Measurements from ENCODE around the gene HCST.

Gene HCST

DNA sequence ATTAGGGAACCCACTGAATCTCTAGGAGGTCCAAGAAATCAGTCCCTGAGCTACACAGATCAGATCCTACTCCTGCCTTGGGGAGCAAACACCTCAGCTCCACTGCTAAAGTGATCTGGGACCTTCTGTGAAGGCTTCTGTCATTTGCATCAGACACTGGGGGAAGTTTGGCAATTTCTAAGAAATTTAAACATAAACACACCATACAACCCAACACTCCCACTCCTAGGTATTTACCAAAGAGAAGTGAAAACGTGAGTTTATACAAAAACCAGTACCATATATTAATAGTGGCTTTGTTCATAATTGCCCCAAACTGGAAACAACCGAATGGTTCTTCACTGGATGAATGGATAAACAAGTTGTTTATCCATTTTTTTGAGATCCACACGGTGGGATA lies 13.1 kb downstream of the HCST start:
- DNase-seq = no peak
- Histone ChIP-seq H3K18ac (ENCODE audit: low read length) (no peak overlapping the region), H3K9me3 (ENCODE audit: insufficient read depth, low read depth, low read length) (no peaks in the 10 kb centered on the region), H3K9ac (ENCODE audit: low read length) (no peak overlapping the region), H4K91ac (ENCODE audit: low read depth, low read length) (no peak overlapping the region), H2AFZ (ENCODE audit: insufficient read depth, low read length, poor library complexity) (no peak overlapping the region), H3K4me3 (ENCODE audit: low read depth, low read length) (no peak overlapping the region), H3K14ac (ENCODE audit: low read length) (no peak overlapping the region), H2BK12ac (ENCODE audit: low read length) (no peak overlapping the region), H3K79me1 (ENCODE audit: low read length) (no peaks in the 10 kb centered on the region), H3K23ac (ENCODE audit: low read length) (no peak overlapping the region), H3K4ac (ENCODE audit: low read depth, low read length) (no peak overlapping the region), H2BK5ac (ENCODE audit: low read depth, low read length, poor library complexity) (no peak overlapping the region), H2BK120ac (ENCODE audit: insufficient read depth, low read length, poor library complexity) (no peak overlapping the region), H4K12ac (ENCODE audit: low read depth, low read length) (no peak overlapping the region), H3K4me1 (ENCODE audit: control insufficient read depth in 1 of 2, insufficient read depth in 2 of 2, low read length in 2 of 2) (no peaks in the 10 kb centered on the region), H4K8ac (ENCODE audit: low read depth, low read length) (no peak overlapping the region), H2AK5ac (ENCODE audit: low read length) (no peak overlapping the region), H3K27me3 (ENCODE audit: insufficient read depth, low read length) (no peaks in the 10 kb centered on the region), H3K27ac (ENCODE audit: low read depth, low read length) (no peak overlapping the region), H3K4me2 (ENCODE audit: low read length) (no peak overlapping the region), H3K36me3 (ENCODE audit: control insufficient read depth in 1 of 2, insufficient read depth in 2 of 2, low read length in 2 of 2) (no peaks in the 10 kb centered on the region), H3K79me2 (ENCODE audit: control insufficient read depth, insufficient read depth, low read length, poor library complexity) (no peaks in the 10 kb centered on the region)
- WGBS (ENCODE audit: extremely low coverage, insufficient coverage, insufficient read length) = no CpG with 5 or more reads among the region's 3 CpGs

DNA sequence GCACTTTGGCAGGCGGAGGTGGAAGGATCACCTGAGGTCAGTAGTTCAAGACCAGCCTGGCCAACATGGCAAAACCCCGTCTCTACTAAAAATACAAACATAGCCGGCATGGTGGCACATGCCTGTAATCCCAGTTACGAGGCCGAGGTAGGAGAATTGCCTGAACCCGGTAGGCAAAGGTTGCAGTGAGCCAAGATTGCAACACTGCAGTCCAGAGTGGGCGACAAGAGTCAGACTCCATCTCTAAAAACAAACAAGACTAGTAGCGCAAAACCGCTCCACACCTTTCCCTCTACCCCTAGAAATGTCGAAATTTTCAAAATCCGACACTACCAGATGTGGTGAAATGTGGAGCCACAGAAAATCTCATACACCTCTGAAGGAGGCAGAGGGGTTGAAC lies 17.0 kb downstream of the HCST start:
- H3K4ac ChIP-seq (ENCODE audit: low read depth, low read length) = no peak overlapping the region
- H3K4me3 ChIP-seq (ENCODE audit: low read depth, low read length) = no peak overlapping the region
- H3K23ac ChIP-seq (ENCODE audit: low read length) = no peak overlapping the region
- H3K27ac ChIP-seq (ENCODE audit: low read depth, low read length) = no peak overlapping the region
- no peak overlapping the region for H2BK120ac ChIP-seq (ENCODE audit: insufficient read depth, low read length, poor library complexity)
- H3K14ac ChIP-seq (ENCODE audit: low read length) = no peak overlapping the region
- H2AFZ ChIP-seq (ENCODE audit: insufficient read depth, low read length, poor library complexity) = no peak overlapping the region
- H3K79me2 ChIP-seq (ENCODE audit: control insufficient read depth, insufficient read depth, low read length, poor library complexity) = no peaks in the 10 kb centered on the region
- H4K91ac ChIP-seq (ENCODE audit: low read depth, low read length) = no peak overlapping the region
- no peak overlapping the region for H2AK5ac ChIP-seq (ENCODE audit: low read length)
- no peak overlapping the region for H4K8ac ChIP-seq (ENCODE audit: low read depth, low read length)
- H4K12ac ChIP-seq (ENCODE audit: low read depth, low read length) = no peak overlapping the region
- no CpG with 5 or more reads among the region's 11 CpGs for WGBS (ENCODE audit: extremely low coverage, insufficient coverage, insufficient read length)
- H3K4me1 ChIP-seq (ENCODE audit: control insufficient read depth in 1 of 2, insufficient read depth in 2 of 2, low read length in 2 of 2) = no peaks in the 10 kb centered on the region
- no peak overlapping the region for H3K18ac ChIP-seq (ENCODE audit: low read length)
- H3K27me3 ChIP-seq (ENCODE audit: insufficient read depth, low read length) = no peaks in the 10 kb centered on the region
- H3K79me1 ChIP-seq (ENCODE audit: low read length) = no peaks in the 10 kb centered on the region
- H2BK5ac ChIP-seq (ENCODE audit: low read depth, low read length, poor library complexity) = no peak overlapping the region
- no peak overlapping the region for H3K4me2 ChIP-seq (ENCODE audit: low read length)
- no peak for DNase-seq
- no peak overlapping the region for H2BK12ac ChIP-seq (ENCODE audit: low read length)
- no peak overlapping the region for H3K9ac ChIP-seq (ENCODE audit: low read length)
- H3K36me3 ChIP-seq (ENCODE audit: control insufficient read depth in 1 of 2, insufficient read depth in 2 of 2, low read length in 2 of 2) = no peaks in the 10 kb centered on the region
- no peaks in the 10 kb centered on the region for H3K9me3 ChIP-seq (ENCODE audit: insufficient read depth, low read depth, low read length)

DNA sequence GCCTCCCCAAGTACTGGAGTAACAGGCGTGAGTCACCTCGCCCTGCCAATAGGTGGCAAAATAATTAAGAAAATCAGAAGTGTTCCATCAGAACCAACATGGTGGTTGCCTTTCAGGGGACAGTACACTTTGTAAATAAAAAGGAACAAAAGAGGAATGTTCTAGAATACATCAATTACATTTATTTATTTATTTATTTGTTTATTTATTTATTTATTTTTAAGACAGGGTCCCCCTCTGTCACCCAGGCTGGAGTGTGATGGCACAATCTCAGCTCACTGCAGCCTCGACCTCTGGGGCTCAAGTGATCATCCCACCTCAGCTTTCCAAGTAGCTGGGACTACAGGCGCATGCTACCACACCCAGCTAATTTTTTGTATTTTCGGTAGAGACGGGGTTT lies 18.7 kb downstream of the HCST start:
- Histone ChIP-seq H3K27ac (ENCODE audit: low read depth, low read length) (no peak overlapping the region), H4K12ac (ENCODE audit: low read depth, low read length) (no peak overlapping the region), H3K4me1 (ENCODE audit: control insufficient read depth in 1 of 2, insufficient read depth in 2 of 2, low read length in 2 of 2) (no peaks in the 10 kb centered on the region), H3K9me3 (ENCODE audit: insufficient read depth, low read depth, low read length) (peaks cover 2% of the 10 kb centered on the region), H3K4me3 (ENCODE audit: low read depth, low read length) (no peak overlapping the region), H2BK120ac (ENCODE audit: insufficient read depth, low read length, poor library complexity) (no peak overlapping the region), H3K79me1 (ENCODE audit: low read length) (no peaks in the 10 kb centered on the region), H4K91ac (ENCODE audit: low read depth, low read length) (no peak overlapping the region), H3K79me2 (ENCODE audit: control insufficient read depth, insufficient read depth, low read length, poor library complexity) (no peaks in the 10 kb centered on the region), H3K4me2 (ENCODE audit: low read length) (no peak overlapping the region), H3K27me3 (ENCODE audit: insufficient read depth, low read length) (no peaks in the 10 kb centered on the region), H3K9ac (ENCODE audit: low read length) (no peak overlapping the region), H2BK12ac (ENCODE audit: low read length) (no peak overlapping the region), H2AFZ (ENCODE audit: insufficient read depth, low read length, poor library complexity) (no peak overlapping the region), H2AK5ac (ENCODE audit: low read length) (no peak overlapping the region), H3K4ac (ENCODE audit: low read depth, low read length) (no peak overlapping the region), H4K8ac (ENCODE audit: low read depth, low read length) (no peak overlapping the region), H2BK5ac (ENCODE audit: low read depth, low read length, poor library complexity) (no peak overlapping the region), H3K14ac (ENCODE audit: low read length) (no peak overlapping the region), H3K36me3 (ENCODE audit: control insufficient read depth in 1 of 2, insufficient read depth in 2 of 2, low read length in 2 of 2) (no peaks in the 10 kb centered on the region), H3K23ac (ENCODE audit: low read length) (no peak overlapping the region), H3K18ac (ENCODE audit: low read length) (no peak overlapping the region)
- no peak for DNase-seq
- no CpG with 5 or more reads among the region's 6 CpGs for WGBS (ENCODE audit: extremely low coverage, insufficient coverage, insufficient read length)

DNA sequence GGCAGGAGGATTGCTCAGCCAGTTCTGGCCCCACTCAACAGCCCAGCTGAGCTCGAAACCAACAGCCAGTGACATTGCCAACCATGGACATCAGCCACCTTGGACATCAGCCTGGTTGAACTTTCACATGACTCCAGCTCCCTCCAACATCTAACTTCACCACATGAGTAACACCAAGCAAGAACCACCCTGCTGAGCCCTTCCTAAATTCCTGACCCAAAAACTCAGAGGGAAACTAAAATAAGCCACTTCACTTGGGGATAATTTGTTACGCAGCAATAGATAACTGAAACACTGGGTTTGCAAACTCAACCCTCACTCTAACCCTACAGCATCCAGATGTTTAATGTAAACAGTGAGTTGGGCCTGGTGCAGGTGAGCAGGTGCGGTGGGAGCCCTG lies 23.2 kb downstream of the HCST start:
- no CpG with 5 or more reads among the region's 3 CpGs for WGBS (ENCODE audit: extremely low coverage, insufficient coverage, insufficient read length)
- no peak overlapping the region for H2BK120ac ChIP-seq (ENCODE audit: insufficient read depth, low read length, poor library complexity)
- no peak overlapping the region for H4K8ac ChIP-seq (ENCODE audit: low read depth, low read length)
- no peak overlapping the region for H2BK12ac ChIP-seq (ENCODE audit: low read length)
- no peak overlapping the region for H3K4me2 ChIP-seq (ENCODE audit: low read length)
- no peak overlapping the region for H3K14ac ChIP-seq (ENCODE audit: low read length)
- no peak overlapping the region for H2BK5ac ChIP-seq (ENCODE audit: low read depth, low read length, poor library complexity)
- H3K27me3 ChIP-seq (ENCODE audit: insufficient read depth, low read length) = no peaks in the 10 kb centered on the region
- no peak overlapping the region for H3K4ac ChIP-seq (ENCODE audit: low read depth, low read length)
- peaks cover 2% of the 10 kb centered on the region for H3K9me3 ChIP-seq (ENCODE audit: insufficient read depth, low read depth, low read length)
- H3K4me3 ChIP-seq (ENCODE audit: low read depth, low read length) = no peak overlapping the region
- H3K36me3 ChIP-seq (ENCODE audit: control insufficient read depth in 1 of 2, insufficient read depth in 2 of 2, low read length in 2 of 2) = no peaks in the 10 kb centered on the region
- no peak overlapping the region for H2AFZ ChIP-seq (ENCODE audit: insufficient read depth, low read length, poor library complexity)
- H3K23ac ChIP-seq (ENCODE audit: low read length) = no peak overlapping the region
- H3K79me2 ChIP-seq (ENCODE audit: control insufficient read depth, insufficient read depth, low read length, poor library complexity) = no peaks in the 10 kb centered on the region
- H3K9ac ChIP-seq (ENCODE audit: low read length) = no peak overlapping the region
- no peak for DNase-seq
- no peak overlapping the region for H4K91ac ChIP-seq (ENCODE audit: low read depth, low read length)
- H3K18ac ChIP-seq (ENCODE audit: low read length) = no peak overlapping the region
- no peak overlapping the region for H4K12ac ChIP-seq (ENCODE audit: low read depth, low read length)
- no peaks in the 10 kb centered on the region for H3K79me1 ChIP-seq (ENCODE audit: low read length)
- no peaks in the 10 kb centered on the region for H3K4me1 ChIP-seq (ENCODE audit: control insufficient read depth in 1 of 2, insufficient read depth in 2 of 2, low read length in 2 of 2)
- H3K27ac ChIP-seq (ENCODE audit: low read depth, low read length) = no peak overlapping the region
- no peak overlapping the region for H2AK5ac ChIP-seq (ENCODE audit: low read length)
